NCI-H2196 (cell line): ENCODE data around the gene CABP1.
"Not testable (repeated sequence)": the region's sequence is repeated elsewhere in the genome, so short reads cannot be mapped to it uniquely, and the experiment has no call there.

Experiments
- DNase-seq: peaks from one replicate; lab custom pipeline; 2025; ENCODE audit not compliant: unreplicated experiment; lab: John Stamatoyannopoulos, UW

Gene CABP1

GRCh38 chr12:120639771-120640721 lies at the start of gene CABP1:
CABP1 (plus strand) TSS chr12:120640626; CDS start chr12:120640686, 60 bp downstream.
- peak; percentile 40 for DNase-seq

- DNase-seq = no peak
These were observed 49.6 kb upstream of the CABP1 start for GRCh38 chr12:120590741-120591407.

- no peak for DNase-seq
These were observed 48.0 kb upstream of the CABP1 start for GRCh38 chr12:120592121-120593049.

- no peak for DNase-seq
These were observed 43.5 kb upstream of the CABP1 start for GRCh38 chr12:120596901-120597300.

GRCh38 chr12:120597861-120598260 lies 42.6 kb upstream of the CABP1 start:
- DNase-seq = no peak

- no peak for DNase-seq
These were observed 41.6 kb upstream of the CABP1 start for GRCh38 chr12:120598674-120599463.

- no peak for DNase-seq
These were observed 40.5 kb upstream of the CABP1 start for GRCh38 chr12:120599672-120600552.

GRCh38 chr12:120602416-120602815 lies 38.0 kb upstream of the CABP1 start:
- DNase-seq = not testable (repeated sequence)

- no peak for DNase-seq
These were observed 29.9 kb upstream of the CABP1 start for GRCh38 chr12:120610560-120610959.

GRCh38 chr12:120611534-120611933 lies 28.9 kb upstream of the CABP1 start:
- DNase-seq = not testable (repeated sequence)

- no peak for DNase-seq
These were observed 25.6 kb upstream of the CABP1 start for GRCh38 chr12:120614848-120615247.

GRCh38 chr12:120617193-120617592 lies 23.2 kb upstream of the CABP1 start:
- DNase-seq = not testable (repeated sequence)

GRCh38 chr12:120617767-120618166 lies 22.7 kb upstream of the CABP1 start:
- not testable (repeated sequence) for DNase-seq

GRCh38 chr12:120618954-120619615 lies 21.3 kb upstream of the CABP1 start:
- no peak for DNase-seq

GRCh38 chr12:120620624-120621023 lies 19.8 kb upstream of the CABP1 start:
- DNase-seq = no peak

GRCh38 chr12:120625557-120626419 lies 14.6 kb upstream of the CABP1 start:
- no peak for DNase-seq

GRCh38 chr12:120628919-120629318 lies 11.5 kb upstream of the CABP1 start:
- DNase-seq = no peak
